ENCODE measurements around the gene POTEF. TPM values are rescaled to one million over a fixed set of nuclear protein-coding genes. Genes with fewer than 3 reads are reported as not detected.
A peak's percentile ranks its signal among the peaks of the same experiment; 100 is the strongest.
"Not testable (repeated sequence)": the region's sequence is repeated elsewhere in the genome, so short reads cannot be mapped to it uniquely, and the experiment has no call there.

Gene POTEF
- total RNA-seq, 4 donors from 2014 or later = not detected

- H3K9me3 ChIP-seq = no peaks in the 10 kb centered on the region
- H3K27me3 ChIP-seq = no peaks in the 10 kb centered on the region
- ATAC-seq = peak; percentile 15
- H3K27ac ChIP-seq = no peak overlapping the region
- peaks cover 0 to 46% of the 10 kb centered on the region in 2 donors for H3K36me3 ChIP-seq
- TF ChIP-seq POLR2AphosphoS5 (IDR thresholded peaks at IDR 0.05) (no peak), EP300 (IDR thresholded peaks at IDR 0.05) (no peak), POLR2A (IDR thresholded peaks at IDR 0.05) (no peak)
- TF ChIP-seq, protein P1, sequence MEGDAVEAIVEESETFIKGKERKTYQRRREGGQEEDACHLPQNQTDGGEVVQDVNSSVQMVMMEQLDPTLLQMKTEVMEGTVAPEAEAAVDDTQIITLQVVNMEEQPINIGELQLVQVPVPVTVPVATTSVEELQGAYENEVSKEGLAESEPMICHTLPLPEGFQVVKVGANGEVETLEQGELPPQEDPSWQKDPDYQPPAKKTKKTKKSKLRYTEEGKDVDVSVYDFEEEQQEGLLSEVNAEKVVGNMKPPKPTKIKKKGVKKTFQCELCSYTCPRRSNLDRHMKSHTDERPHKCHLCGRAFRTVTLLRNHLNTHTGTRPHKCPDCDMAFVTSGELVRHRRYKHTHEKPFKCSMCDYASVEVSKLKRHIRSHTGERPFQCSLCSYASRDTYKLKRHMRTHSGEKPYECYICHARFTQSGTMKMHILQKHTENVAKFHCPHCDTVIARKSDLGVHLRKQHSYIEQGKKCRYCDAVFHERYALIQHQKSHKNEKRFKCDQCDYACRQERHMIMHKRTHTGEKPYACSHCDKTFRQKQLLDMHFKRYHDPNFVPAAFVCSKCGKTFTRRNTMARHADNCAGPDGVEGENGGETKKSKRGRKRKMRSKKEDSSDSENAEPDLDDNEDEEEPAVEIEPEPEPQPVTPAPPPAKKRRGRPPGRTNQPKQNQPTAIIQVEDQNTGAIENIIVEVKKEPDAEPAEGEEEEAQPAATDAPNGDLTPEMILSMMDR (IDR thresholded peaks at IDR 0.05) = no peak
- 85 to 86% methylated on average over 15 to 18 of the region's 23 CpGs for WGBS, 2 donors (ENCODE audit: low coverage in 1 of 2)
- peaks cover 0 to 1% (median 0%) of the 10 kb centered on the region in 3 donors for H3K4me1 ChIP-seq
- H3K4me3 ChIP-seq = no peak overlapping the region
Observed at GRCh38 chr2:130150181-130151144, 21.4 kb upstream of the POTEF start.

- not testable (repeated sequence) for H3K27ac ChIP-seq, H3K4me3 ChIP-seq, ATAC-seq, H3K27me3 ChIP-seq, H3K9me3 ChIP-seq
- peaks cover 0 to 14% (median 0%) of the 10 kb centered on the region in 3 donors for H3K4me1 ChIP-seq
- WGBS, 2 donors (ENCODE audit: low coverage in 1 of 2) = 30 to 40% methylated on average over 3 to 5 of the region's 6 CpGs
- peaks cover 0 to 27% of the 10 kb centered on the region in 2 donors for H3K36me3 ChIP-seq
Observed at GRCh38 chr2:130148515-130148914, 19.5 kb upstream of the POTEF start.

DNA sequence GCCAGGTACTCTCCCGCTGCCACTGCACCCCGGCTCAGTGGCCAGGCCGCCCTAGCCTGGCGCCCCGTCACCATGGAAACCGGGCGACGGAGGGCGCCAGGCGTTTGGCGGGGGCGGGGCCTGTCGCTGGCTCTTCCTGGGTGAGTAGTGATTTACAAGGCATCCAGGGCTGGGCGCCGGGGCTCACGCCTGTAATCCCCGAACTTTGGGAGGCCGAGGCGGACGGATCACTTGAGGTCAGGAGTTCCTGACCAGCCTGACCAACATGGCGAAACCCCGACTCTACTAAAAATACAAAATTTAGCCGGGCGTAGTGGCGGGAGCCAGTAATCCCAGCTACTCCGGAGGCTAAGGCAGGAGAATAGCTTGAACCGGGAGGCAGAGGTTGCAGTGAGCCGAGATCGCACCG lies 16.0 kb upstream of the POTEF start, which contains the start of gene CCDC74B:
TSS of gene CCDC74B (minus strand) at position 107 of the 409 bp plus-strand sequence. CDS start 116 bp downstream, outside the sequence.
- H3K27me3 ChIP-seq, H3K36me3 ChIP-seq, H3K9me3 ChIP-seq: not testable (repeated sequence)
- H3K27ac ChIP-seq = peak within 1 kb of the TSS in 2 of 4 donors; percentile 12 to 43
- ATAC-seq = peak; percentile 89
- 12 to 36% methylated on average over 5 to 9 of the region's 30 CpGs for WGBS, 2 donors (ENCODE audit: low coverage in 1 of 2)
- H3K4me3 ChIP-seq = peak within 1 kb of the TSS; percentile 30 to 46
- H3K4me1 ChIP-seq = peaks cover 0 to 14% (median 0%) of the 10 kb centered on the region in 3 donors

- H3K4me1 ChIP-seq = peaks cover 0 to 14% (median 0%) of the 10 kb centered on the region in 3 donors
- not testable (repeated sequence) for H3K27me3 ChIP-seq, ATAC-seq, H3K27ac ChIP-seq, H3K9me3 ChIP-seq, H3K36me3 ChIP-seq
- 0% methylated on average over 1 of the region's 28 CpGs; no CpG with 5 or more reads in 1 of the 2 donors for WGBS, 2 donors (ENCODE audit: low coverage in 1 of 2)
- H3K4me3 ChIP-seq = peak overlapping the region in 1 of 2 donors; percentile 46
Observed at GRCh38 chr2:130143266-130144039, 14.4 kb upstream of the POTEF start.

- H3K27ac ChIP-seq, H3K4me3 ChIP-seq, ATAC-seq, H3K27me3 ChIP-seq, H3K36me3 ChIP-seq, H3K9me3 ChIP-seq: not testable (repeated sequence)
- H3K4me1 ChIP-seq = peaks cover 0 to 14% (median 0%) of the 10 kb centered on the region in 3 donors
- WGBS, 2 donors (ENCODE audit: low coverage in 1 of 2) = no CpG with 5 or more reads among the region's 13 CpGs
Observed at GRCh38 chr2:130142396-130143265, 13.6 kb upstream of the POTEF start.

DNA sequence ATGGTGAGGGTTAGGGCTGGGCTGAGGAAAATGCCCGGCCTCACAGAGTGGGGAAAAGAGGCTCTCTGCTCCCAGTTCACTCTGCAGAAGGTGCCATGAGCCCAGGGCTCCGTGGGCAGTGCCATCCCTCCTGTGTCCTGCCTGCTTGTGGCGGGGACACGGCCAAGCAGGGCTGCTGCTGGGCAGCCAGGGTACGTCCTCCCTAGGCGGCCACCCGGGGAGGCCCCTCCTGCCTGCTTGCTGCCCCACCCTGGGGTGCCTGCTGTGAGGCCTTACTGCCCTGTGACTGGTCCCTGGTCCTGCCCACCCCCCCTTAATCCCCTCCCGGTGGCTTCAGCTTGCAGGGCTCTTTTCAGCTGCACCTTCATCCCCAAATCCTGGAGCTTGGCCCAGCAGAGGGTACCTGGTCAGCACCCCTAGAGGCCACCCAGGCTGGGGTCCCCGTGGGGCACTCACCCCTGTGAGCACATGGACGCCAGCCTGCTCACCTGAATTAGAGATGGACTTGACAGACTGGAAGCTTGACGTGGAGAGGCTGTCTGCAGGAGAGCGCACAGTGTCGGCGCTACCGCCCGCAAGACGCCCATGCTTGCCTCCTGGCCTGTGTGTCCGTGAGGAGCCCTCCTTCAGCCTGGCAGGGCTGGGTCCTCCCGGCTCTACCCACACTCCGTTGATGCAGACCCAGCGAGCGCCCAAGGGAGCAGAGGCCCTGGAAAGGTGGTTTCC lies 12.8 kb upstream of the POTEF start:
- ATAC-seq, H3K27ac ChIP-seq, H3K9me3 ChIP-seq, H3K36me3 ChIP-seq, H3K27me3 ChIP-seq, H3K4me3 ChIP-seq: not testable (repeated sequence)
- H3K4me1 ChIP-seq = peaks cover 0 to 14% (median 0%) of the 10 kb centered on the region in 3 donors
- WGBS, 2 donors (ENCODE audit: low coverage in 1 of 2) = no CpG with 5 or more reads among the region's 22 CpGs

DNA sequence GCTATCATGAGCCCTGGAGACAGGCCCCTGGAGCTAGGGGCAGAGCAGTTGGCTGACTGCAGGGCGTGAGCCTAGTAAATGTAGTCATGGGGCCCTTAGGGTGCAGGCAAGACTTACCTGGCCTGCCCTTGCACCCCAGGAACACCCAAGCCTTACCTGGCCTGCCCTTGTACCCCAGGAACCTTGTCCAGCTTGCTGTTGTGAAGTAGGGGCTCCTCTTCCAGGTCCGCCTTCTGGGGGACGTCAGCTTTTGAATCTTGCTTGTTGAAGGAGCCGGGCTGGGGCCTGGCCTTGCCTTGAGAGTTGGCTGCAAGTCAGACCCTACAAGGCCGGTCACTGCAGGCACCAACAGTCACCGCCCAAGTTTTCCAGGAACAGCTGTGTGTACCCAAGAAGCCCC lies 12.0 kb upstream of the POTEF start:
- no CpG with 5 or more reads among the region's 6 CpGs for WGBS, 2 donors (ENCODE audit: low coverage in 1 of 2)
- not testable (repeated sequence) for H3K9me3 ChIP-seq, H3K36me3 ChIP-seq, ATAC-seq, H3K4me3 ChIP-seq, H3K27me3 ChIP-seq, H3K27ac ChIP-seq
- H3K4me1 ChIP-seq = peaks cover 0 to 14% (median 0%) of the 10 kb centered on the region in 3 donors

GRCh38 chr2:130140516-130140915 lies 11.5 kb upstream of the POTEF start:
- peaks cover 0 to 13% (median 0%) of the 10 kb centered on the region in 3 donors for H3K4me1 ChIP-seq
- H3K4me3 ChIP-seq, ATAC-seq, H3K9me3 ChIP-seq, H3K36me3 ChIP-seq, H3K27ac ChIP-seq, H3K27me3 ChIP-seq: not testable (repeated sequence)
- WGBS, 2 donors (ENCODE audit: low coverage in 1 of 2) = no CpG with 5 or more reads among the region's 7 CpGs

DNA sequence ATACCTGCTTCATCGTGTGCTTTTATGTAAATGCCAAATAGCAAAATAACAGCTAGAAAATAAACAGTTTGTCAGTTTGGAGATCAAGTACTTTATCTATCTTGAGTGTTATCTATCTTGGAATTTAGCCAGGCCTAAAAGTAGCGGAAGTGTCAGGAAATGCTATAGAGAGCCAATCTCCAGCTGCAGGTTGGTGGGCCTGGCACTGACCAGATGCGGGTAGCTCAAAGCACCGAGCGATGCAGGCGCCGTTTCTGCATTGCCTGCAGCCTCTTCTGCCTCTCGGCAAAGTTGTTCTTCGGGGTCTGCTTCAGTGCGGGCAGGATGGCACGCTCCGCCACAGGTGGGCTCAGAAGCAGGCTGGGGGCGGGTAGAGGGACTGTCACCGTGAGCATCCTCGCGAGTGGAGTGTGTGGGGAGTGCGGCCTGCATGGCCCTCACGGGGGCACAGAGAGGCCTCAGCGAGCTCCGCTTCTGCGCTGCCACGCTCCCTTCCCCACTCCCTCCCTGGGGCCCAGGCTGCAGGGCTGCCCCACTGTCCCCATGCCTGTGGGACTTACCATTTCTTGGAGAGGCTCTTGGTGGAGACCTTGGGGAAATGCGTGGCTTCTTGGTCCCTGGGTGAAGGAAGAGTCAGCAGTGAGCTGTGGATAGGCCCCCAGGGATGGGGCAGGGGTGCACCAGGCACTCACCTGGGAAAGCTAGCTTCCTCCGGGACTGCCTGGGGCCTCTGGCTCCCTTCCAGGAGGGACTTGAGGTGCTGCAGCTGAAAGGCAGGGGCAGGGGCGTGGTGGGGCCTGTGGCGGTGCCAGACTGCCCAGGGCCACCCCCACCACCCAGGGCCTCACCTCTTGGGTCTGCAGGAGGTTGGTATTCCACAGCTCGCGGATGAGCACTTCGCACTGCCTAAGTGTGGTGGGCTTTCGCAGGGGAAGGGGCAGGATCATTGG lies 10.6 kb upstream of the POTEF start:
- not testable (repeated sequence) for H3K9me3 ChIP-seq, H3K4me1 ChIP-seq, H3K27me3 ChIP-seq, H3K36me3 ChIP-seq, H3K4me3 ChIP-seq, ATAC-seq, H3K27ac ChIP-seq
- WGBS, 2 donors (ENCODE audit: low coverage in 1 of 2) = 40 to 73% methylated on average over 1 to 4 of the region's 30 CpGs

All from gastroesophageal sphincter (tissue), 4 donors.